SHP77 (cell line): Measurements from ENCODE around the gene TSPAN19.
A peak's percentile ranks its signal among the peaks of the same experiment; 100 is the strongest.
"Not testable (repeated sequence)": the region's sequence is repeated elsewhere in the genome, so short reads cannot be mapped to it uniquely, and the experiment has no call there.

Experiments
- DNase-seq, 2 experiments: peaks; one replicate each; lab custom pipeline; 2025; lab: John Stamatoyannopoulos, UW

Gene TSPAN19

DNA sequence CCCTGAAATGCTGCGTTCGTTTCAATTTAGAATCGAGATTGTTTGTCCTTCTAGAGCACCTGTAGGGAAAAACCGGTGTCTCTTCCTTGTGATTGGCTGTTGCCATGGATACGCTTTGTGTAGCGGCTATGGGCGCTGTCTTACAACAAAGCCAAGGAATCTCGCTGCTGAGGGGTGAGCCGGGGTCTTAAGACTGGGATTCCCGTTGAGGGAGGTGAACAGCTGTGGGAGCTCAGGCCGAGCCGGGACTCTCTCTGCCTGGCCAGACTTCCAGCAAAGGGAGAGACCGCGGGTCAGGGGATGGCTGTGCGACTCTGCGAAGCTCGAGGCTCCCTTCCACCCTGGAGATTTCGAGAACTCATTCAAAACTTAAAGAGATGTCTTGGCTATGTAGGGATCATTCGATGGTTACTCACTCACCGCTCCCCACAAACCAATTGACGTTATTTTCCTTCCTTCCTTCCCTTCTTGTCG lies at the start of gene TSPAN19, which contains the start of gene LRRIQ1:
TSS of gene TSPAN19 (minus strand) at position 44 of the 474 bp plus-strand sequence. CDS start 6,331 bp downstream, outside the sequence.
TSS of gene LRRIQ1 (plus strand) at position 118 of the 474 bp plus-strand sequence. CDS start 1,826 bp downstream, outside the sequence.
- peak; percentile 90 to 91 for DNase-seq

DNA sequence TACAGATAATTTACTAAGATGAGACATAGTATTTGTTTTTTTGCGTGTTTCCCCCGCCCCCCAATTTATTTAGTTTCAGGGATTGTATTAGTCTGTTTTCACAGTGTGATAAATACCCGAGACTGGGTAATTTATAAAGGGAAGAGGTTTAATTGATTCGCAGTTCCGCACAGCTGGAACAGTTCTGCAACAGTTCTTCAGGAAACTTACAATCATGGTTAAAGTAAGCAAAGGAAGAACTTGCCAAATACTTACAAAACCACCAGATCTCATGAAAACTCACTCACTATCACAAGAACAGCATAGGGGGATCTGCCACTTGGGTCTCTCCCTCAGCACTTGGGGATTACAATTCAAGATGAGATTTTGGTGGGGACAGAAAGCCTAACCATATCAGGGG lies 49.0 kb upstream of the TSPAN19 start:
- DNase-seq = no peak

DNA sequence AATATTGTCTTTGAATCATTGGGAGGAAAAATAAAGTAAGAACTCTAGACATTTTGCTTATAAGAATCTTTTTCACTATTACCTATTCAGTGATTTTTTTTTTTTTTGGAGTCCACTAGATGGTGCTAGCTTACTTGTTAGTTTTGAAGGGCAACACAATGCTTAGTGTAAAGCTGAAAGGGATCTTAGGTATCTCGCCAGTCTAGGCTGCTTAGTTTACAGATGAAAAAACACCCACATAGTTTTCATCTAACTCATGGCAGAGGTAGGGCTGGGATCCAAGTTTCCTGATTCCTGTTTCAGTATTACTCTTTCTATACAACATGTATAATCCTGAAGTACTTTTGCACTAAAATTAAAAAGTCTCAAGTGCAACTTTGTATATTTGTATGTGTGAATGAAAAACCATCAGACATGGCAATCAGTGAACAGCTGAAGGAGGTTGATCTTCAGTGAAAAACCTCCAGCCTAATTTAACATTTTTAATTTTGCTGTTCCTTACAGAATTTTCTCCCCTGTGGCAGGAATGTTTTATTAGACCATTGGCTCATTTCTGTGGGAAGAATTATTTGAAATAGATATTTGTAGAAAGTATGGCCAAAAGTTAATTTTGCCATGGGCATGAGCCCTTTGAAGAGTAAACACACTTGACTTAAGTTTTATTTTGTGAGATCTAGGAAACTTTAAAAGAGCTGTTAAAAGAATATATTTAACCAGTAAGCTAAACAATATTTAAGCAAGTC lies 40.8 kb upstream of the TSPAN19 start:
- DNase-seq = peak; percentile 49 to 64

DNA sequence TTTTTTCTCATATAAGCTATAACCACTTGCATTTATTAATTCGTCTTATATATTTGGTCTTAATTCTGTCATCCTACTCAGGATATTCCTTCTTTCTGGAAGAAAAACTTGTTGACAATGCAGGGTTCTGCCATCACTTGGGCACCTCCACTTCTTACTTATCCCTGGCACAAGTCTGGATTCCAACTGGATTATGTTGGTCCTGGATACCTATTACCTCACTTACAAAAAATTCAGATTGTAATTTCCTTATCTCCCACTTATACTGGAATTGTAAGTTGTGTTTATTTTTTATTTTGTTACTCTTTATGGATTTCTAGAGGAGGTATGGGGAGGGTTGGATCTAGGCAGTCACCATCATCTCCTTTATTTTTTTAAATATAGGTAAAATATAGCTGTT lies 36.7 kb upstream of the TSPAN19 start:
- DNase-seq = no peak

DNA sequence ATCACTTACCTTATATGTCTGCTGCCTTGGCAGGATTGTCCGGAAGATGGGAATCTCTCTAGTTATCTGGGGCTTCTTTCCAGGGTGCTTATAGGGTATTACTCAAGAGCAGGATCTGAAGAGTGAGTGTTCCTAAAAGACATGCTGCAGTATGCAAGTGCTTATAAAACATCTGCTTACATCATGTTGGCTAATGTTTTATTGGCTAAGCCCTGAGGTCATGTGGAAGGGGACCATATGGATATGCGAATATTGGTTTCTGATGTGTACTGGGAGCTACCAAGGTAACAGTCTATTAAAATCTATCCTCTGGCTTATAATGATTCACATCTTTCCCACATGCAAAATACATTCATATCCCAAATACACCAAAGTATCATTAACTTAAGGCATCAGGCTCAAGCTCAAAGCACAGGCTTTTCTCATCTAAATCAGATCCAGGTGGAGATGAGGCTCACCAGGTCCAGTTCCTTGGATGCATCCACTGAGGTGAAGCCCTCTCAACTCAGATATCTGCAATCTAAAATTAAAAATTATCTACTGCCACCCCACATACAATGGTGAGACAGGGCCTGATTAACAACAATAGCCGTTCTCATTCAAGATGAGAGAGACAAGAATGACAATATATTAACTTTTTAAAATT lies 29.9 kb upstream of the TSPAN19 start:
- DNase-seq = no peak

DNA sequence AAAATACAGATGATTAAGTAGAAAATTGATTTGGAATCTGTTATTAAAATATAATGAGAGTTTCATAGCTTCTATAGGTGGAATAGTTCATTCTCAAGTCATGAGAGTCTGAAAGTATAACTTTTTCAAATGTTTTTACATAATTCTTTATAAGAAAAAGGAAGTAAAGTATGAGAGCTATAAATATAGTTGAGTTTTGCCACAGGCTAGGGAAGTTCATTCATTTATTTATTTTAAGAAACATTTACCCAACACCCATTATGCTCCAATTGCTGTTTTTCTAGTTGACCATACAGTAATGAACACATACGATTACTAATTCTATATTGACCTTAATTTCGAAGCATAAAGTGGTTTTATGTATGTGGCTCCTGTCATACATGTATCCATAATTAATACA lies 24.8 kb upstream of the TSPAN19 start:
- DNase-seq = no peak

DNA sequence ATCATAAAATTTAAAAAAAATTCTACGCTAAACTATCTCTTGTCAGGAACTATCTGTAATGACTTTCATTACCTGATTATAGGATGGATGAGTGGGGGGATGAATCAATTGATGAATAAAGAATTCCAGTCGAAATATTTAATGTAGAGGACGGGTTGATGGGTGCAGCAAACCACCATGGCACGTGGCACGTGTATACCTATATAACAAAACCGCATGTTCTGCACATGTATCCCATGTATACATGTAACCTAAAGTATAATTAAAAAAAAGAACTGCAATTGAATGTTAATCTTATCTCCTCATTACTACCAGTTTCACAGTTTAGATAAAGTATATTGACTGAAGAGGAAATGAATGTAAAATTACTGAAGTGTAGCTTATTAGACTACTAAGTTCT lies 23.5 kb upstream of the TSPAN19 start:
- DNase-seq = no peak

DNA sequence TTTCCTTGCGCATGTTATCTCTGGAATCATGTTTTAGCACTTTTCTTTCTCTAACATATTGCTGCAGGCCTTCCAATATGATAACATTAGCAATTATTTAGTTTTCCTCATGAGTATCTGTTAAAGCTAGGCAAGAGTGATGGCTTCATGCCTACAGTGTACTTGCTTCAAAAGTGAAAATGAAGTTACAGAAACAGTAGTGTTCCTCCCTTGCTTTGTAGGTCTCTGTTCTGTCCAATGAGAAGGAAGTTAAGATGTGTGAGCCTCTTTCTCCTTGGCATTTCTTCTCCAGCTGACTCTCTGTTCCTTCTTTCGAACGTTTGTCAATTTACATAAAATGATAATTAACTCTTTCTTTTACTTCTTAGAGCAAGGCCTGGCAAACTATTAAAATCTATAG lies 22.3 kb upstream of the TSPAN19 start:
- DNase-seq = no peak

DNA sequence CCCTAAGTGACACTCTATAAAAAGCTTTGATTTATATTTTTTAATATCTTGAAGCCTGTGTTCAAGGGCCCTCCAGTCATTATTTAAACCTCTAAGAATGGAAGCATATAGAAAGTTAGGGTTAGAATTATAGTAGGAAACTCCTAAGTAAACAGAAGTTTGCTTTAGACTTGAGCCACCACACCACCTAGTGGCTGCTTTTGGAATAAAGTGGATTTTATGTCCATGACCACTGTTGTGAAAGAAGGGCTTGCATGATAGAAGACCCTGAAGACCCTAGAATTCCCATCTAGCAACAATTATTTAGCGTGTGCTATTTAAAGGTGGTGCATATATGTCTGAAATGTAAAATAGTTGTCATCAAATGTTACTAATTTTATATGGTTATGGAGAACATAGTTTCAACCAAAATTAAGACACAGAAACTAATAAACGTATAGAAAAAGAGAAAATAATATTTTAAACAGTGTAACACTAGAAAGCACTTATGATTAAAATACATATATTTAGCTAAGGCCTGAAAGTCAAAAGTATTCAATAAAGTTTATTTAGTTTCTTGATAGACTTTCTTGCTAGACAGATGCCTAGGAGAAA lies 21.4 kb upstream of the TSPAN19 start:
- peak; percentile 21 to 34 for DNase-seq

DNA sequence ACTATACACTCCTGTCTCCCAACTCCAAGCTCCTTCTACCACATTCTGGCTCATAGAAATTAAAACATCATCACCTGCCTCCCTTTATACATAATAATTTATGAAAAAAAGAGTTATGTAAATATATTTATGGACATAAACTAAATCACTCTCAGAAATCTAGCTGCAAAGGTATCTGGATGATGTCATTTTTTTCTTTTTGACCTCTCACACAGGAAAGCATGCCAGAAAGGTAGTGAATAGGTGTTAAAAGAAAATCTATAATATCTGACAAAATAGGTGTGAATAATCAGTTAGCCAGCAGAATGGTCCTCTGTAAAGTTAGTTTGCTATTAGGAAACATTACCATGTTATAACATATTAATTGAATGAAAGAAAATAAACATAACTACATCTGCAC lies 7.8 kb upstream of the TSPAN19 start:
- no peak for DNase-seq

DNA sequence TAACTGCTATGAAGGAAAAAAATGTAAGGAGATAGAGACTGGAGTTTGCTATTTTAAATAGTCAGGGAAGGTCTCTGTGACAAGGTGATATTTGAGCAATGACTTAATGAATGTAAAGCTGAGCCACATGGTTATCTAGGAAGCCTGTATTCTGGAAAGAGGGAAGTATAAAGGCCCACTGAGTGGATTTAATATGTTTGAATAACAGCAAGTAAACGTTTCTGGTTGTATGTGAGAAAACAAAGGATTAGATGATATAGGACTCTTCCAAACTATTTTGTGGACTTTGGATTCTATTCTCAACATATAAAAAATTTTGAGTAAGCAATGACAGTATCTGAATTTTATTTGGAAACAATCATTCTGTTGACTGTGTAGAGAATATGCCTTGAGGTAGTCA lies 5.3 kb upstream of the TSPAN19 start:
- DNase-seq = no peak

DNA sequence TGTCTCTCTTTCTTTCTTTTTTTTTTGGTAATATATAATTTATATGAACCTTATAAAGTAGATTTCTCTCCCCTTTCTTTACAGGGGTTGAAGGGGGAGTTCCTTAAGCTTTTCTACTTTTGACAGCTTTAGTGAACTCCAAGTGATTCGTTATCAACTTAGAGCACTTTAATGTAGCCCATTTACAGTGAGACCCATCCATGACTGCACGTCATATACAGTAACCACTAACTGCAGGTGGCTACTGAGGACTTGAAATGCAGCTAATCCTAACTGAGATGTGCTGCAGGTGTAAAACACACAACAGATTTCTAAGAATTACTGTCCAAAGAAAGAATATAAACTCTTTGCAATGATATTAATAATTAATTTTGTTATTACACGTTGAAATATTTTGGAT lies 656 bp upstream of the TSPAN19 start:
- DNase-seq = peak; percentile 16 to 24

DNA sequence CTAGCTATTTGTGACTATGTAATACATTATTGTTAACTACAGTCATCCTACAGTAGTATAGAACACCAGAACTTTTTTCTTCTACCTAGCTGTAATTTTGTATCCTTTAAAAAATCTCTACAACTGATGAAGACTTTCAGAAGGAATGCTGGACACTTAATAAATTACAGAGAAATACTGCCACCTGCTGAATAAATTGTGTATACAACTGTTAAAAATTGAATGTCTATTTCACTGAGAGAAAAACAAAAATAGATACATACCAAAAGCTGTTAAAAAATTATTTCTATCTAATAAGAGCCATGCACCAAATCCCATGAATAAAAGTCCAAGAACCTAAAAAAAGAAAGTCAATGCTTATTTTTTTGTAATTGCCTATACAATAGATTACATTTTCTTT lies 6.6 kb downstream of the TSPAN19 start:
- peak; percentile 16 to 24 for DNase-seq

DNA sequence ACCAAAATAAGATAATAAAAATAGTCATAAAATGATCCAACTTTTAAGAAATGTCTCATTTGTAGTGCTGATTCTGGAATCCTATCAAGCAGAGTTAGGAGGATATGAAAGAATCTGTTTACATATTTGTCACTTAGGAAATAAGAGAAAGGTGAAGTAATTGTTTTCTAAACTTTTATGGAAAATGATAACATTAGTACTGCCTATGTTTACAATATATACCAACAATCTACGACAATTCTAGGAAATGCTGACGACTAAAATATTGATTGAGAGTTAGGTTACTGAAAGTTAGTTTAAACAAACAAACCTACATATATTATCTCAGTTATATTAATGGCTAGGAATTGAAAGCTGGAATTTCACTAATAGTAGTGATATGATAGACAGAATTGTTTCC lies 18.0 kb downstream of the TSPAN19 start:
- no peak for DNase-seq

DNA sequence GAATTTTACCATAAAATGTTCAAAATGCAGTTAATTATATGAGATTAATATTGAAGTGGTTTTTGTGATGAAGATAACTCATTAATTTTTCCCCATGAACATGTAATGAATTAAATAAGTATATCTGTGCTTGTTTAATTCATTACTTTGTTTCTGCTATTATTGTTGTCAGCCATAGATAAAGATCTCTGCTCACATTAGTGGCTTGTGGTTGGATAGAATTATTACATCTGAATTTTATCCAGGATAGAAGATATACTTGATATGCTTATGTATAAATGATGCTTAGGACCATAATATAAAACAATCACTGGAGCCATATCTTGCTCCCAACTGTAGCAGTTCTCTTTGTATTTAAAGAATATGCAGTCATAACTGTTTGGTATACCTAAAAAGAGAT lies 18.5 kb downstream of the TSPAN19 start:
- DNase-seq = no peak

DNA sequence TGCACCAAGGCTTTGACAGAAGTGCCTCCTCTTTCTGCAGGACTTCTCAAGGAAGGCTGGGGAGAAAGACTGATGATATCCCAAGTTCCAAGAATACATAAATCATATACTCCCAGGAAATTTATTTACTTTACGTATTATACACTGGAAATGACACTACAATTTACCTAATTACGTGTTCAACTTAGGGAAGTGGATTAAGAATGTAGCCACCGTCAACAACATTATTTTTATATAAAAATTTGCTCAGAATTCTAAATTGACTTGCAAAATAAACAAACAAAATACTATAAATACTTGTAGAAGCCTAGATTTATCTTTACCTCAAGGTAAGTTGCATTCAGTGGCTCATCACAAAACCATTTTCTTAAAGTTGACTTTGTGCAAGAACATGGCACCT lies 18.9 kb downstream of the TSPAN19 start:
- no peak for DNase-seq

DNA sequence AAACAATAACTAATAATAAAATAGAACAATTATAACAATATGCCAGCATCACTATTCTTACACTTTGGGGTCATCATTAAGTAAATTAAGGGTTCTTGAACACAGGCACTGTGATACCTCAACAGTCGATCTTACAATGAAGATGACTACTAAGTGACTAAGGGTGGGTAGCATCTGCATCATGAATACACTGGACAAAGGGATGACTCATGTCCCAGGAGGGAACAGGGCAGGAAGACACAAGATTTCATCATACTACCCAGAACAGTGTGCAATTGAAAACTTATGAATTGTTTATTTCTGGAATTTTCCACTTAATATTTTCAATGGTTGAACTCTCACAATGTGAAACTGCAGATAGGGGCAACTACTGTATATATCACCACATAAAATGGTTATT lies 19.7 kb downstream of the TSPAN19 start:
- DNase-seq = no peak

DNA sequence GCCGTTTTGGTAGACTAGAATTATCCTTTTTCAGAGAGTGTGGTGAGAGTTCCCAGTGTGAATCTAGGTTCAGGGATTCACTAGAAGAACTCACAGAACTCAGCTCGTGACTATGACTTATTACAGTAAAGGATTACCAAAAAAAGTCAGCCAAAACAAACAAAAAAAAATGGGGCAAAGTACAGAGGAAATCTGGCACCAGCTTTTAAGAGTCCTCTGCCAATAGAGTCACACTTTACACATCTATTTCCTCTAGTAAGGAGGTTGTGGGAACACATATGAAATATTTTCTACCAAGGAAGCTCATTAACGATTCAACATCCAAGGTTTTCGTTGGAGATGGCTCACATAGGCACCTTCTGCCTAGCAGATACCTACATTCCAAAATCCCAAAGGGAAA lies 28.2 kb downstream of the TSPAN19 start:
- DNase-seq = no peak

DNA sequence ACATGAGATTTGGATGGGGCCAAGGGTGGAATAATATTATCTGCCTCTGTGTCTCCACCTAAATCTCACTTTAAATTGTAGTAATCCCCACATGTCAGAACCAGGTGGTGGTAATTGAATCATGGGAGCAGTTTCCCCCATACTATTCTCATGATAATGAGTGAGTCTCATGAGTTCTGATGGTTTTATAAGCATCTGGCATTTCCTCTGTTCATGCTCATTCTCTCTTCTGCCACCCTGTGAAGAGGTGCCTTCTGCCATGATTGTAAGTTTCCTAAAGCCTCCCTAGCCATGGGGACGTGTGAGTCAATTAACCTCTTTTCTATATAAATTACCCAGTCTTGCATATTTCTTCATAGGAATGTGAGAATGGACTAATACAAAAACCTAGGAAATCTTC lies 29.9 kb downstream of the TSPAN19 start:
- DNase-seq = no peak

DNA sequence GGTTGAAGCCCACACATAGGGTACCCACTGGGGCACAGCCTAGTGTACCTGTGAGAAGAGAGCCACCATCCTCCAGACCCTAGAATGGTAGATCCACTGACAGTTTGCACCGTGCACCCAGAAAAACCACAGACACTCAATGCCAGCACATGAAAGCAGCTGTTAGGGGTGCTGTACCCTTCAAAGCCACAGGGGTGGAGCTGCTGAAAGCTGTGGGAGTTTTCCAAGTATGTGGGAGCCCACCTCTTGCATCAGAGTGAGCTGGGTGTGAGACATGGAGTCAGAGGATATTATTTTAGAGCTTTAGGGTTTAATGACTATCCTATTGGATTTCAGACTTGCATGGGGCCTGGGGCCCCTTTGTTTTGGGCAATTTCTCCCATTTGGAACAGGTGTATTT lies 30.5 kb downstream of the TSPAN19 start:
- DNase-seq = no peak

DNA sequence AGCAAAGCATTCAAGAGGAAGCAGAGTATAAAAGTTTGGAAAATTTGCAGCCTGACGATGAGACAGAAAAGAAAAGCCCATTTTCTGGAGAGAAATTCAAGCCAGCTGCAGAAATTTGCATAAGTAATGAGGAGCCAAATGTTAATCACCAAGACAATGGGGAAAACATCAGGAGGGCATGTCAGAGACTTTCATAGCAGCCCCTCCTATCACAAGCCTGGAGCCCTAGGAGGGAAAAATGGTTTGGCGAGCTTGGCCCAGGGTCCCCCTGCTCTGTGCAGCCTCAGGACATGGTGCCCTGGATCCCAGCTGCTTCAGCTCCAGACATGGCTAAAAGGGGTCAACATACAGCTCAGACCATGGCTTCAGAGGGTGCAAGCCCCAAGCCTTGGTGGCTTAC lies 31.0 kb downstream of the TSPAN19 start:
- not testable (repeated sequence) for DNase-seq

DNA sequence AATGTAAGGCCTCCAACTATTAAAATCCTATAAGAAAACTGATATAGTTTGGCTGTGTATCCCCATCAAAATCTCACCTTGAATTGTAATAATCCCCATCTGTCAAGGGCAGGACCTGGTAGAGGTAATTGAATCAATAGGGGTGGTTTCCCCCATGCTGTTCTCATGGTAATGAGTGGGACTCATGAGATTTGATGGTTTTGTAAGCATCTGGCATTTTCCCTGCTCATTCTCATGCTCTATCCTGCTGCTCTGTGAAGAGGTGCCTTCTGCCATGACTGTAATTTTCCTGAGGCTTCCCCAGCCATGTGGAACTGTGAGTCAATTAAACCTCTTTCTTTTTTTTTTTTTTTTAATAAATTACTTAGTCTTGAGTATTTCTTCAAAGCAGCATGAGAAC lies 31.9 kb downstream of the TSPAN19 start:
- no peak for DNase-seq

DNA sequence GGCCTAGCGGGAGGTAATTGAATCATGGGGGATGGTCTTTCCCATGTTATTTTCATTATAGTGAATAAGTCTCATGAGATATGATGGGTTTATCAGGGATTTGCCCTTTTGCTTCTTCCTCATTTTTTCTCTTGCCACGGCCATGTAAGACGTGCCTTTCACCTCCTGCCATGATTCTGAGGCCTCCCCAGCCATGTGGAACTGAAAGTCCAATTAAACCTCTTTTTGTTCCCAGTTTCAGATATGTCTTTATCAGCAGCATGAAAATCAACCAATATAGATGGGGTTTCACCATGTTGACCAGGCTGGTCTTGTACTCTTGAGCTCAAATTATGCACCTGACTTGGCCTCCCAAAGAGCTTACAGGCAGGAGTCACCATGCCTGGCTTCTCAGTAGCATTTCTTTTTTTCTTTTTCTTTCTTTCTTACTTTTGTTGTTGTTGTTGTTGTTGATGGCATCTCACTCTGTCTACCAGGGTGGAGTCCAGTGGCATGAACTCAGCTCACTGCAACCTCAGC lies 33.2 kb downstream of the TSPAN19 start:
- DNase-seq = no peak
